Fibroblast of lung (primary cell): ENCODE results near the gene KRTAP5-3. TPM values are rescaled to one million over a fixed set of nuclear protein-coding genes. Genes with fewer than 3 reads are reported as not detected.
"Not testable (repeated sequence)": the region's sequence is repeated elsewhere in the genome, so short reads cannot be mapped to it uniquely, and the experiment has no call there.

Source experiments
- DNase-seq, 2 donors: peaks; one replicate each; pipeline versions ENCODE4 v3.0.0 to v3.0.0-alpha.2; 2010; ENCODE audit warnings: low read depth in 2 of 2
- H2AFZ ChIP-seq: 2 replicates; pipeline ENCODE4 v1.5.1; 2012; ENCODE audit warnings: low read length, control low read depth, inconsistent platforms
- H3K27ac ChIP-seq: 2 replicates; pipeline ENCODE4 v1.5.1; 2011; ENCODE audit warnings: low read length, control low read depth; ENCODE audit not compliant: insufficient read depth
- H3K27me3 ChIP-seq: 2 replicates; pipeline ENCODE4 v1.5.1; 2011; ENCODE audit warnings: mild to moderate bottlenecking, low read length; ENCODE audit not compliant: control insufficient read depth, insufficient read depth
- H3K36me3 ChIP-seq: 2 replicates; pipeline ENCODE4 v1.5.1; 2011; ENCODE audit warnings: low read length; ENCODE audit not compliant: control insufficient read depth, insufficient read depth
- H3K4me1 ChIP-seq: 2 replicates; pipeline ENCODE4 v1.5.1; 2011; ENCODE audit warnings: low read length; ENCODE audit not compliant: control insufficient read depth, insufficient read depth; ENCODE audit errors: extremely low read depth
- H3K4me2 ChIP-seq: 2 replicates; pipeline ENCODE4 v1.5.1; 2011; ENCODE audit warnings: low read length, control low read depth; ENCODE audit not compliant: insufficient read depth; ENCODE audit errors: extremely low read depth
- H3K4me3 ChIP-seq, 4 experiments: fragments of 200-600 bp in 1 of 4; sonication (generic) in 1 of 4; replicated peaks in 1 of 4; 2 replicates each; pipeline ENCODE4 v1.5.1; 2011 to 2016; ENCODE audit warnings: low read length in 4 of 4, low read depth in 3 of 4, mild to moderate bottlenecking in 3 of 4, control low read depth in 2 of 4, inconsistent platforms in 1 of 4, mixed read lengths in 1 of 4; ENCODE audit not compliant: insufficient read depth in 1 of 4; ENCODE audit errors: control extremely low read depth in 1 of 4
- H3K79me2 ChIP-seq: 2 replicates; pipeline ENCODE4 v1.5.1; 2012; ENCODE audit warnings: mild to moderate bottlenecking, low read length, inconsistent platforms; ENCODE audit not compliant: control insufficient read depth, insufficient read depth
- H3K9ac ChIP-seq: 2 replicates; pipeline ENCODE4 v1.5.1; 2011; ENCODE audit warnings: mild to moderate bottlenecking, low read length, control low read depth; ENCODE audit not compliant: insufficient read depth
- H3K9me3 ChIP-seq: 2 replicates; pipeline ENCODE4 v1.5.1; 2012; ENCODE audit warnings: low read depth, low read length; ENCODE audit not compliant: control insufficient read depth, insufficient read depth
- H4K20me1 ChIP-seq: 2 replicates; pipeline ENCODE4 v1.5.1; 2011; ENCODE audit warnings: low read length; ENCODE audit not compliant: control insufficient read depth, insufficient read depth; ENCODE audit errors: extremely low read depth
- CTCF ChIP-seq, 2 donors: IDR thresholded peaks in 1 of 2; conservative IDR thresholded peaks in 1 of 2; 1 replicate in 1 of 2; 2 replicates in 1 of 2; pipeline ENCODE4 v1.5.1; 2011 to 2012; ENCODE audit warnings: low read length in 2 of 2, control low read depth in 1 of 2, inconsistent platforms in 1 of 2, low read depth in 1 of 2, mild to moderate bottlenecking in 1 of 2
- EZH2 ChIP-seq: IDR thresholded peaks from 2 replicates; pipeline ENCODE4 v1.5.1; 2012; ENCODE audit warnings: low read length, control low read depth, mild to moderate bottlenecking; ENCODE audit errors: missing control alignments
- polyA plus RNA-seq, 2 donors: library from polyadenylated mRNA; depleted of rRNA in 1 of 2; stranded (reverse) in 1 of 2; unstranded in 1 of 2; fragments of >200 nt; gene quantifications; 2 replicates each; pipeline ENCODE4 v1.2.1, GENCODE V29; 2011 to 2012; ENCODE audit warnings: missing spikeins in 1 of 2
- total RNA-seq: library from RNA; depleted of rRNA; stranded (reverse); fragments of >200 nt; gene quantifications from 2 replicates; pipeline ENCODE4 v1.2.1, GENCODE V29; 2014

Gene KRTAP5-3
- total and polyA plus RNA-seq, 2 donors (not counting 1 experiment from before 2014, with no cell fraction given): not detected

- Histone ChIP-seq H3K9ac (no peak overlapping the region), H3K27me3 (peaks cover 16% of the 10 kb centered on the region), H3K4me2 (no peak overlapping the region), H3K27ac (no peak overlapping the region), H2AFZ (no peak overlapping the region), H3K4me1 (no peaks in the 10 kb centered on the region), H3K79me2 (no peaks in the 10 kb centered on the region), H3K36me3 (no peaks in the 10 kb centered on the region), H4K20me1 (no peaks in the 10 kb centered on the region), H3K9me3 (no peaks in the 10 kb centered on the region), H3K4me3 (no peak overlapping the region)
- no peak for TF ChIP-seq CTCF (conservative IDR thresholded peaks at IDR 0.05 in 1 of 2, IDR thresholded peaks at IDR 0.05 in 1 of 2; ENCODE audit: low read depth in 1 of 2, low read length in 2 of 2)
- no peak for TF ChIP-seq EZH2
- no peak for DNase-seq
Observed at GRCh38 chr11:1576825-1577224, 31.4 kb downstream of the KRTAP5-3 start.

GRCh38 chr11:1575756-1576155 lies 32.5 kb downstream of the KRTAP5-3 start:
- not testable (repeated sequence) for H3K79me2 ChIP-seq, DNase-seq, H3K27ac ChIP-seq, H3K4me2 ChIP-seq, H4K20me1 ChIP-seq, H3K9me3 ChIP-seq, H3K9ac ChIP-seq, H3K4me3 ChIP-seq, H3K36me3 ChIP-seq, H3K4me1 ChIP-seq, H2AFZ ChIP-seq
- peaks cover 21% of the 10 kb centered on the region for H3K27me3 ChIP-seq

- Histone ChIP-seq H3K9ac (no peak overlapping the region), H3K4me1 (no peaks in the 10 kb centered on the region), H2AFZ (no peak overlapping the region), H3K36me3 (no peaks in the 10 kb centered on the region), H3K4me2 (no peak overlapping the region), H3K79me2 (no peaks in the 10 kb centered on the region), H4K20me1 (no peaks in the 10 kb centered on the region), H3K27me3 (peaks cover 25% of the 10 kb centered on the region), H3K4me3 (no peak overlapping the region), H3K27ac (no peak overlapping the region), H3K9me3 (no peaks in the 10 kb centered on the region)
- TF ChIP-seq CTCF (conservative IDR thresholded peaks at IDR 0.05 in 1 of 2, IDR thresholded peaks at IDR 0.05 in 1 of 2; ENCODE audit: low read depth in 1 of 2, low read length in 2 of 2): no peak
- DNase-seq: no peak
Observed at GRCh38 chr11:1574933-1575242, 33.4 kb downstream of the KRTAP5-3 start.
